DMS153 treated with DMSO at 0.1 percent for 48 hours (cell line): Measurements from ENCODE around the gene MTMR3.
A peak's percentile ranks its signal among the peaks of the same experiment; 100 is the strongest.
"Not testable (repeated sequence)": the region's sequence is repeated elsewhere in the genome, so short reads cannot be mapped to it uniquely, and the experiment has no call there.

Experiments used
- DNase-seq: peaks from one replicate; lab custom pipeline; 2025; ENCODE audit not compliant: unreplicated experiment; lab: John Stamatoyannopoulos, UW

MTMR3 gene

GRCh38 chr22:29956680-29957079, 73.7 kb downstream of the MTMR3 start:
- DNase-seq, result no peak

- DNase-seq, result no peak
Measured at GRCh38 chr22:29958170-29958569, 75.2 kb downstream of the MTMR3 start.

GRCh38 chr22:29964776-29965175, 81.8 kb downstream of the MTMR3 start:
- DNase-seq, result no peak

- no peak for DNase-seq
Measured at GRCh38 chr22:29967461-29967860, 84.5 kb downstream of the MTMR3 start.

- DNase-seq, result no peak
Measured at GRCh38 chr22:29971607-29972006, 88.6 kb downstream of the MTMR3 start.

- DNase-seq, result no peak
Measured at GRCh38 chr22:29972121-29972520, 89.1 kb downstream of the MTMR3 start.

GRCh38 chr22:29973269-29973668, 90.3 kb downstream of the MTMR3 start:
- no peak for DNase-seq

- not testable (repeated sequence) for DNase-seq
Measured at GRCh38 chr22:29973680-29974079, 90.7 kb downstream of the MTMR3 start.

GRCh38 chr22:29975494-29975893, 92.5 kb downstream of the MTMR3 start:
- DNase-seq, result no peak

- DNase-seq, result no peak
Measured at GRCh38 chr22:29977107-29977506, 94.1 kb downstream of the MTMR3 start.

- DNase-seq, result no peak
Measured at GRCh38 chr22:29979777-29980321, 96.9 kb downstream of the MTMR3 start.

- no peak for DNase-seq
Measured at GRCh38 chr22:29983296-29983917, 100.4 kb downstream of the MTMR3 start.

GRCh38 chr22:29985912-29986311, 102.9 kb downstream of the MTMR3 start:
- DNase-seq, result no peak

- no peak for DNase-seq
Measured at GRCh38 chr22:29987137-29987536, 104.2 kb downstream of the MTMR3 start.

- DNase-seq, result no peak
Measured at GRCh38 chr22:29988719-29989118, 105.7 kb downstream of the MTMR3 start.

GRCh38 chr22:29989446-29989845, 106.5 kb downstream of the MTMR3 start:
- DNase-seq, result no peak

- DNase-seq, result no peak
Measured at GRCh38 chr22:29992341-29993275, 109.6 kb downstream of the MTMR3 start.

- DNase-seq, result no peak
Measured at GRCh38 chr22:29994027-29994715, 111.2 kb downstream of the MTMR3 start.

- DNase-seq, result peak; percentile 18
Measured at GRCh38 chr22:29994943-29995342, 112.0 kb downstream of the MTMR3 start.

GRCh38 chr22:29997107-29997506, 114.1 kb downstream of the MTMR3 start:
- DNase-seq, result no peak

- DNase-seq, result no peak
Measured at GRCh38 chr22:29997516-29997915, 114.5 kb downstream of the MTMR3 start.
